ENCODE results near the gene PAGE2B.
"Not testable (repeated sequence)": the region's sequence is repeated elsewhere in the genome, so short reads cannot be mapped to it uniquely, and the experiment has no call there.

PAGE2B gene

DNA sequence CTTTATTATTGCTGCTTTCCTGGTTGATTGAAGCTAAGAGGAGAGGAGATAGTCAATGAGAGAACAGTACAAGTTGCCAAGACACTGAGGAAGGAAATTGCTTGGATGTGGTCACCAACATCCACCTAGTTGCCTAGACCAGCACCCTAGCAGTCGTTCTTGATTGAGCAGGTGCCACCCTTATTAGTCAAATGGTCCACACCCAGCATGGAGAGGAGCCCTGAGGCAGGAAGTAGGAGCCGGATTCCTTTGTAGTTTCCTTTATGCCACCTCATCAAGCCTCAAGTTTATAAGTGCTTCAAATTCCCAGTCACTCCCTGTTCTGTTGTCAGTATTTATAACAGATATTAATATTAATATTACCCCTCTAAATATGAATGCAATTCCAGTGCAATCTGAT lies 33.1 kb downstream of the PAGE2B start:
- DNase-seq (ENCODE audit: low read depth in 2 of 3, low spot score in 1 of 3), result no peak

DNA sequence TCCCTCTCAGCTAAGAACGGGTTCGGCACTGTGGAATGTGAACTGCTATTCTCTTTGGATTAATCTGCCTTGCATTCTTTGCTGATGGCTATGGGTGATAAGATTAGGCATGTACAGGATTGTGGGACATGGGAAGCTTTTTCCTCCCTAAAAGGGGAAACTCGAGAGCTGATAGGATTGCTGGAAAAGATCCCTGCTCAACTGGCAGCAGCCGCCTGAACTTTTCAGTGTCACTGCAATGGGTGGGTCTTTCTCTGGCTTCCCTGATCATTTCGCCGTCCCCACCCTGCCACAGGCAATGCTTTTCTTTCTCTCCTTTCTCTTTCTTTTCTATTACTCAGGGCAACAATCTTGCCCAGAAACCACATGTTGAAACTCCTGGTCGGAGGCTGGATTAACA lies 34.5 kb downstream of the PAGE2B start:
- no peak for DNase-seq (ENCODE audit: low read depth in 2 of 3, low spot score in 1 of 3)

GRCh38 chrX:55111578-55112254 lies 36.9 kb downstream of the PAGE2B start:
- DNase-seq (ENCODE audit: low read depth in 2 of 3, low spot score in 1 of 3), result no peak

- not testable (repeated sequence) for DNase-seq (ENCODE audit: low read depth in 2 of 3, low spot score in 1 of 3)
These were observed 41.8 kb downstream of the PAGE2B start for GRCh38 chrX:55116589-55116988.

DNA sequence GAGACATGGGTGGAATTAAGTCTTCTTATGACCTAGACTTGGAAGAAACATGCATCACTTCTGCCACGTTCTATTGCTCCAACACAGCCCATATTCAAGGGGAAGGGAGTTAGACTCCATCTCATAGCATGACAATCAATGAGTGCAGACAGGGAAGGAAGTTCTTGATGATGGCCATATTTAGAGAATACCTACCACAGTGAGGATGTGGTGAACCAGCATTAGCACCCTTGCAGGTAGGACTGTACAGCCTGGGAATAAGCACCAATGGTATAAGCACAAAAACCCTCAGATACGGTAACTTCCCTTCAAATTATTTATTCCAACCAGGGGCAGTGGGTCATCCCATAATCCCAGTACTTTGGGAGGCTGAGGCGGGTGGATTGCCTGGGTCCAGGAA lies 43.7 kb downstream of the PAGE2B start:
- no peak for DNase-seq (ENCODE audit: low read depth in 2 of 3, low spot score in 1 of 3)

DNA sequence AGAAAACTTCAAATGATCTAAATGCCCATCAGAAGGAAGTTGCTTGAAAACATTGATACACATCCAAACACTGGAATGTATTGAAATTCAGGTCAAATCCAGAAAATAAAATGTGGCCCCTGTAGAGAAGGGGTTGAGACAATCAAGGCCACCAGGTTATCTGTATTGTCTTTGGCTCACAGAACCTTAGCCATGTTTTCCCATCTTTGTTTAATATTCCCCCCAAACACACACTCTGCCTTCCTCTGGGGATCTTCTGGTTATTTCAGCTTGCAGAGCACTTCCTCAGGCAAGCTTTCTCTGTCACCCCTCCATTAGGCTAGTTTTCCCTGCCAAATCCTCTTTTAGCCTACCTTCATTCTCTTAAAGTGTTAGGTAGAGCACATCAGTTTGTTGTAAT lies 44.4 kb downstream of the PAGE2B start:
- DNase-seq (ENCODE audit: low read depth in 2 of 3, low spot score in 1 of 3), result no peak

DNA sequence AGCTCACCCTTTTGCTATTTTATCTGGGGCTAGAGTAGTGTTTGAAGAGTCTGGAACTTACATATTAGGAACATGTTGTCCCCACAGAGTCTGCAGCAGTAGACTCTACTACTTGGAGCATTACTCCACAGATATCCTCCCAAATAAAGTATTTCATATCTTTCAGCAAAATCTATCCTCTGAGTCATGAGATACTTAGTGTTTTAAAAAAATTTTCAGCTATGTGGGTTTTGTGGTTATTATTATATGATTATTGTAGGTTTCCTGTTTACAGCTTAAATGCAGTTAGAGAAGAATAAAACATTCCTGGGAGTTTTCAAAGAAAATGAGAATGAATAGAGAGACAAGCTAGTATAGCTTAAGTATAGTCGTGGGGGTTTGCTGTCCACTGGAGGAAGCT lies 44.9 kb downstream of the PAGE2B start:
- DNase-seq (ENCODE audit: low read depth in 2 of 3, low spot score in 1 of 3), result no peak

DNA sequence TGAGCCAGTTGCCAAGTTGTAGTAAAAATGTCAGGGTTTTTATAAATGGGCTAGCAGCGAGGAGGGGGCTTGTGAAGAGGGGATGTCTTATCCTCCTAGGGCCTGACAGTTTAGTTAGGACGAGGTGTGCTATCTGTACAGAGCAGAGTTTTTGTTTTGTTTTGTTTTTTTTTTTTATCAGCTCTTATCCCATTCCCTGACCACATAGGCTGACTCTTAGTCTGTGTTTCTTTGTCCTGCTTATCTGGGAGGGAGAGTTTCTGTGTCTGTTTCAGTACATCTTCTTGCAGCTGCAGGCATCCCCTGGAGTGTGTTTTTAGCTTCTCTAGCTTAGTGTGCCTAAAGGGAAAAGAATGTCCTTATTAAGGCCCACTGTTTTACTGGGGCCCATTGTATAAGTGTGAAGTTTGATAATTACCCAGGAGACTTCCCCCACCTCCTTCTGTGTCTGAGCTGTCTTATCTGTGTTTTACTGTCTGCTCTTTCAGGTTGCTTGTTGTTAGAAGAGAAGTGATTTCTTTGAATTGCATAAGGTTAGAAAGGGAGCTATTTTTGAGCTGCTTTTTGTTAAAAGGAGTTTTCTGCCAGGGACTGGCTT lies 46.0 kb downstream of the PAGE2B start:
- DNase-seq (ENCODE audit: low read depth in 2 of 3, low spot score in 1 of 3), result no peak

- DNase-seq (ENCODE audit: low read depth in 2 of 3, low spot score in 1 of 3), result no peak
These were observed 49.1 kb downstream of the PAGE2B start for GRCh38 chrX:55123900-55124299.

GRCh38 chrX:55127692-55128091 lies 52.9 kb downstream of the PAGE2B start:
- DNase-seq (ENCODE audit: low read depth in 2 of 3, low spot score in 1 of 3), result no peak

Data from stimulated activated CD4-positive, alpha-beta T cell treated with anti-CD3 and anti-CD28 coated beads, Interleukin-12 subunit alpha, Interleukin-12 subunit beta, amount 100 ng/mL, for 48 hours (primary cell).